VCaP (cell line): Measurements from ENCODE around the gene GOLGA8S.
"Not testable (repeated sequence)": the region's sequence is repeated elsewhere in the genome, so short reads cannot be mapped to it uniquely, and the experiment has no call there.

ENCODE experiments used
- H3K27ac ChIP-seq: fragments of 450-650 bp; 2 replicates; pipeline ENCODE4 v1.5.1; 2017
- CTCF ChIP-seq: fragments of 450-650 bp; conservative IDR thresholded peaks from 2 replicates; pipeline ENCODE4 v1.5.1; 2017; ENCODE audit warnings: mild to moderate bottlenecking, moderate library complexity

The GOLGA8S gene

DNA sequence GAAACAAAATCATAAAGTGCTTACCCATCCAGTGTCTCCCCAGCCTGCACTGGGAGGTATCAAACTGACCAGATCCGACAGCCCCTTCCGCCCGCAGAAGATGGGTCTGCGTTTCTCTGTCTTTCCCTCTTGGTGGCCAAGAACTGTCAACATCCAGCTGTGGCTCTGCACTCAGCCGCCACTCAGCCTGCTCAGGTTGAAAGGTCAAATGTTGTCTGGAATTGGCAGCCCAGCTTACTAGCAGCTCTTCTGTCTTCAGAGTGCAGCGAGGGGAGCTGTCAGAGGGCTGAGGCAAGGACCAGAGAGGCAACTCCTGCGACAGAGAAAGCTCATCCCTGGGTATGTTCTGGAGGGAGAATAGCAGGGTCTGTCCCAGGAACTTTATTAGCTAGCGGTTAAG is 47.1 kb downstream of the GOLGA8S start:
- no peak overlapping the region for H3K27ac ChIP-seq
- no peak for TF ChIP-seq CTCF

DNA sequence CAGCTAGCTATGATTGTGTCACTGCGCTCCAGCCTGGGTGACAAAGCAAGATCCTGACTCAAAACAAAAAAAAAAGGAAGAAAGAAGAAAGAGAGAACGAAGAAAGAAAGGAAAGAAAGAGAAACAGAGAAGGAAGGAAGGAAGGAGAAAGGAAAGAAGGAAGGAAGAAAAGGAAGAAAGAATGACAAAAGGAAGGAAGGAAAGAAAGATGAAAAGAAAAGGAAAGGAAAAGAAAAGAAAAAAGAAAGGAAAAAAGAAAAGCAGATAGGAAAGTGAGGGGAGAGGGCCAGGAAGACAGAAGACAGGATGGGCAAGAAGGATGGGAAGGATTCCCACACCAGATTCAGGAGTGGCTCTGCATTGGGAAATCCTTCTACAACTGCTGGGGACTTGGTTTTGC is 47.6 kb downstream of the GOLGA8S start:
- no peak for TF ChIP-seq CTCF
- no peak overlapping the region for H3K27ac ChIP-seq

DNA sequence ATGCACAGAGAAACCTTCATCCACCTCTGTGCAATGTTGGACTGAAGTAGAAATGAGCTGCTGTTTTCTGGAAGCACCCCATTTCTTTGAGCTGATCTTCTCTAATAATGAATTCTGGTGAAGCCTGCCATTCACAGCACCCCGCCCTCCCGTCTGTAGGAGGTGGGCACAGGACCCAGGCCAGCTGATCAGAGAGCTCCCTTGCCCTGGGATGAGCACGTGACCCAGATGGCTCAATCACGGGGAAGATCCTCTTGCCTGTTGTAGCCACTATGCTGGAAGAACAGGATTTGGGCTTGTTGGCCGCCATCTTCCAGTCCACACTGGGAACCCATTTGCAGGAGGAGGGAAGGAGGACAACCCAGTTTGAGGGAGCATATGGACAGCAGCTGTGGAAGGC is 48.0 kb downstream of the GOLGA8S start:
- no peak overlapping the region for H3K27ac ChIP-seq
- TF ChIP-seq CTCF, result no peak

GRCh38 chr15:23403550-23403949 is 49.0 kb downstream of the GOLGA8S start:
- peak overlapping the region; percentile 51 for H3K27ac ChIP-seq

DNA sequence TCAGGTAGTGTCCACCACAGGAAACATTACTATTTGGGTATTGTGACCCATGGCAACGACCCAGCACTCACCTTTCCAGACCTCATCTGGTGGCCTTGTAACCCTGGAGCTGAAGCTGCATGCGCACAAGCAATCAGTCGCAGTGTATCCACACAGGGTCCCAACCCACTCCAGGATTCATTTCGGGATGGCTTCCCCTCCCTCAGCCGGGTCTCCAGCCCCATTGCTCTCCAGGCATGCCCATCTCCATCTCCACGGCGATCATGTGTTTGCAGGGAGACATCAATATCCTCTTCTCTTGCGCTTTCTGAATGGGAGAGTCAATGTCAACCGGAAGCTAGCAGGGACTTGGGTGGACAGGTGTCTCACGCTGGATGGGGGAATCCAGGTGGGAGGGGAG is 57.3 kb downstream of the GOLGA8S start:
- H3K27ac ChIP-seq, result no peak overlapping the region
- no peak for TF ChIP-seq CTCF

More at GRCh38 chr15:23403550-23403949, 49.0 kb downstream of the GOLGA8S start:
- TF ChIP-seq CTCF, result no peak

DNA sequence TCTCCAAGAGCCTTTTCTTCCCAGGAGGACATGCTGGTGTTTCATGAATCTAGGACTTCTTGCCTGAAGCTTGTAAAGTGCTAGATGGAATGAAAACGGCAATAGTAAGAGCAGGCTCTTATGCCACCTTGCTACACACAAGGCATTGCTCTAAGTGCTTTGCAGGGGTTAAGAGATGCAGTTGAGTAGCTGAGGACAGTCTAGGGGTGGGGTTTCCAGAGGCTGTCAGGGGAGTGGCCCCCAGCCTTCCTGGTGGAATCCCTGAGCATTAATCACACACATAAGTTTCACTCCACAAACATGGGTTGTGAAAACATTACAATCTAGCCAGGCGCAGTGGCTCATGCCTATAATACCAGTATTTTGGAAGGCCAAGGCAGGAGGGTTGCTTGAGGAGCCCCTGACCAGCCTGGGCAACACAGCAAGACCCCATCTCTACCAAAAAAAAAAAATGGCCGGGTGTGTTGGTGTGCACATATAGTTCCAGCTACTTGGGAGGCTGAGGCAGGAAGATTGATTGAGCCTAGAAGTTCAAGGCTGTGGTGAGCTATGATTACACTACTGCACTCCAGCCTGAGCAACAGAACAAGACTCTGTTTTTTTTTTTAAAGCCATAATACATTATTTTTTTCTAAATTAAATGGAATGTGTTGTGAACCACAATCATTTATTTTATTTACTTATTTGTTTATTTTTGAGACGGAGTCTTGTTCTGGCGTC is 58.5 kb downstream of the GOLGA8S start:
- H3K27ac ChIP-seq, result not testable (repeated sequence)
